GM19467 (cell line): ENCODE data around the gene ROPN1L.
"Not testable (repeated sequence)": the region's sequence is repeated elsewhere in the genome, so short reads cannot be mapped to it uniquely, and the experiment has no call there.

Experiments used
- ATAC-seq: cut with Tn5 transposase; IDR thresholded peaks from one replicate; pipeline ENCODE4 v1.9.1; 2021; ENCODE audit warnings: mild to moderate bottlenecking, moderate library complexity; ENCODE audit not compliant: unreplicated experiment

ROPN1L gene

GRCh38 chr5:10477943-10478342 lies 36.3 kb downstream of the ROPN1L start:
- ATAC-seq, result no peak

GRCh38 chr5:10478436-10478835 lies 36.8 kb downstream of the ROPN1L start:
- no peak for ATAC-seq

GRCh38 chr5:10479154-10479721 lies 37.6 kb downstream of the ROPN1L start:
- ATAC-seq, result no peak

GRCh38 chr5:10480237-10480985 lies 38.7 kb downstream of the ROPN1L start:
- ATAC-seq, result no peak

GRCh38 chr5:10481241-10481935 lies 39.7 kb downstream of the ROPN1L start:
- no peak for ATAC-seq

GRCh38 chr5:10482791-10483530 lies 41.3 kb downstream of the ROPN1L start:
- no peak for ATAC-seq

GRCh38 chr5:10484774-10485141 lies 43.1 kb downstream of the ROPN1L start:
- ATAC-seq, result no peak

GRCh38 chr5:10485142-10485795 lies 43.6 kb downstream of the ROPN1L start:
- ATAC-seq, result no peak

GRCh38 chr5:10485897-10486296 lies 44.2 kb downstream of the ROPN1L start:
- ATAC-seq, result no peak

- ATAC-seq, result no peak
These were observed 45.0 kb downstream of the ROPN1L start for GRCh38 chr5:10486511-10487344.

- ATAC-seq, result no peak
These were observed 46.5 kb downstream of the ROPN1L start for GRCh38 chr5:10488144-10488543.

GRCh38 chr5:10489810-10490426 lies 48.2 kb downstream of the ROPN1L start:
- ATAC-seq, result peak; percentile 82

GRCh38 chr5:10490927-10491672 lies 49.4 kb downstream of the ROPN1L start:
- ATAC-seq, result no peak

GRCh38 chr5:10491673-10492026 lies 50.0 kb downstream of the ROPN1L start:
- no peak for ATAC-seq

- ATAC-seq, result no peak
These were observed 52.2 kb downstream of the ROPN1L start for GRCh38 chr5:10493884-10494283.

GRCh38 chr5:10494497-10494896 lies 52.8 kb downstream of the ROPN1L start:
- not testable (repeated sequence) for ATAC-seq

- no peak for ATAC-seq
These were observed 55.9 kb downstream of the ROPN1L start for GRCh38 chr5:10497554-10497953.

GRCh38 chr5:10498350-10498749 lies 56.7 kb downstream of the ROPN1L start:
- ATAC-seq, result no peak

- ATAC-seq, result no peak
These were observed 57.4 kb downstream of the ROPN1L start for GRCh38 chr5:10499066-10499465.
